DLD1 (cell line): ENCODE data around the gene WSB2.
"Not testable (repeated sequence)": the region's sequence is repeated elsewhere in the genome, so short reads cannot be mapped to it uniquely, and the experiment has no call there.

ENCODE experiments used
- in situ Hi-C: cut with HindIII; loops from 2 replicates; pipeline ENCODE4 v1.10.0; 2017; ENCODE audit warnings: low sequenced_read_pairs

The WSB2 gene

DNA sequence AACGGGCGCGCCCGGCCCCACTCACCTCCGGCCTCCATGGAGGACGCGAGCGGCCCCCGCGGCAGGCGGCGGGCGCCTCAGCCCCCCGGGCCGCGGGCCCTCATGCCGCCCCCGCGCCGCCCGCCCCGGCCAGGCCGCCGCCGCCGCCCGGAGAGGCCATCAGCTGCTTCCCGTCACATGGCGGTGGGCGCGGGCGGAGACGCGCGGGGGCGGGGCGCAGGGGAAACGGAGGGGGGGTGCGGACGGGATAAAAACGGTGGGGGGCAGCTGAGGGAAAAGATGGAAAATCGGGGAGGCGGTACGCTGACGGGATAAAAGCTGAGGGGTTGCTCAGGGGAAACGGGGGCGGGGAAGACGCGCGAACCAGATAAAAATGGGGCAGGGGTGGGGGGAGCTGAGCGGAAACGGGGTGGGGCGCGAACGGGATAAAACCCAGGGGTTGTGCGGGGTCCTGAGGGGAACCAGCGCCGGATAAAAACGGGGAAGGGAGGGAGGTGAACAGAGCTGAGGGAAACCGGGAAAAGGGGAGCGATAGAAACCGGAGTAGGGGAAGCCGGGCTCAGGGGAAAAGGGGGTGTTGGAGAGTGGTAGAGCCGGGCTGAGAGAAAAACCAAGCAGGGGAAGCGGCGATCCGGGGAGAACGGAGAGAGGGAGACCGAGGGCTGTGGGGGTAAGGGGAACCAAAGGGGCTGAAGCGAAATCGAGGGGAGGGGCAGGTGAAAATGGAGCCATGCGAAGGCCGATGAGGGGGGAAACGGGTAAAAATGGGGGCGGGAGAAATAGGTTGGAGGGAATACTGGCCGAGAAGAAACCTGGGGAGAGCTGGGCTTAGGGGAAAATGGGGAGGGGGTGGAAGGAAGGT lies at the start of gene WSB2:
TSS of gene WSB2 (minus strand) at position 169 of the 862 bp plus-strand sequence. CDS start at position 38, 131 bp downstream.
- in situ Hi-C loops = no loop called here

- in situ Hi-C loops = no loop called here
Observed at GRCh38 chr12:118109088-118109487, 48.1 kb upstream of the WSB2 start.

GRCh38 chr12:118107694-118108093 lies 46.7 kb upstream of the WSB2 start:
- in situ Hi-C loops = no loop called here

DNA sequence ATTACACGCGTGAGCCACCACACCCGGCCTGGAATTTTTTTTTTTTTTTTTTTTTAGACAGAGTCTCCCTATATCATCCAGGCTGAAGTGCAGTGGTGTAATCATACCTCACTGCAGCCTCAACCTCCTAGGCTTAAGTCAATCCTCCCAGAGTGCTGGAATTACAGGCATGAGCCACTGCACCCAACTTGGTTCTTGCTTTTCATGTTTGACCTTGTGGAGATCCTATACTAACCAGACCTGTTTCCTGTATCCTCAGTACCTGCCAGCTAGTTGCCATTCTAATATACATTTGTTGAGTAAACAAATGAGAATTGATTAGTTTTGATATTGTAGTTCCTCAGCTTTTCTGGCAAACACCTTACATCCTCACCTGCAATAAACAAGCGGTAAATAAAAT lies 46.0 kb upstream of the WSB2 start:
- in situ Hi-C loops = no loop called here

DNA sequence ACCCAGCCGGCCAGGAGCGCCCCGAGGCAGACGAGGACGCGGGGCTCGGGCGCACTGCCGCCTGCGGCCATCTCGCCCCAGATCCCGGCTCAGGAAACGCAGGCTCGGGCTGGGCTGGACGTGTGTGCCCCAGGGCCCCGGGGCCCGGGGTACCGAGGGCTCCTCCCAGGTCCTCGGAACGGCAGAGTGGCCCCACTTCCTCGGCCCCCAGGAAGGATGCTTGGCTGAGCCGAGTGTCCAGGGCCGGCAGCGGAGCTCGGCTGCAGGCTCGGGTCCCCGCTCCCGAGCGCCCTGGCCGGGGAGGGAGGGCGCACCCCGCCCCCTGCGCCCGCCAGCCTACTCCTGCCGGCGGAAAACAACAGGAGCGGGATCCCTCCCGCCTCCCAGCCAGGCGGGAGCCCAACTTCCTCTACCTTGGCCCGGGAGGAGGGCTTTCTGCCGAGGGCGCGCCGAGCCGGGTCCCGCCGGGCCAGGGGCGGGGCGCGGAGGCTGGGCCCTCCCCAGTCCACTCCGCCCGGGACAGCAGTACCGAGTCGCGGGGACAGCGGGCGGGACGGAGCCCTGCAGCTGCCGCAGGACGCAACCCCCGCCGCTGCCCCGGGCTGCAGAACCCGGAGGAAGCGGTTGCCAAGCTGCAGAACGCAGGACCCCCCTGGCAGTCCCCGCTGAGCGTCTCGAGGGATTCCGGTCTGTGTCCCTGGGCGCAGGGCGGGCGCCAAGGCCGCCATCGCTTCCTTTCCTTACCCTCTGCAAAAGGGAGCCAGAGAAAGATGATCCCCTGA lies 42.8 kb upstream of the WSB2 start, which contains the start of gene VSIG10:
TSS of gene VSIG10 (minus strand) at position 411 of the 782 bp plus-strand sequence. CDS start at position 71, 340 bp downstream.
- in situ Hi-C loops = no loop called here

- in situ Hi-C loops = no loop called here
Observed at GRCh38 chr12:118103201-118103600, 42.2 kb upstream of the WSB2 start.

- in situ Hi-C loops = no loop called here
Observed at GRCh38 chr12:118102609-118103008, 41.6 kb upstream of the WSB2 start.

DNA sequence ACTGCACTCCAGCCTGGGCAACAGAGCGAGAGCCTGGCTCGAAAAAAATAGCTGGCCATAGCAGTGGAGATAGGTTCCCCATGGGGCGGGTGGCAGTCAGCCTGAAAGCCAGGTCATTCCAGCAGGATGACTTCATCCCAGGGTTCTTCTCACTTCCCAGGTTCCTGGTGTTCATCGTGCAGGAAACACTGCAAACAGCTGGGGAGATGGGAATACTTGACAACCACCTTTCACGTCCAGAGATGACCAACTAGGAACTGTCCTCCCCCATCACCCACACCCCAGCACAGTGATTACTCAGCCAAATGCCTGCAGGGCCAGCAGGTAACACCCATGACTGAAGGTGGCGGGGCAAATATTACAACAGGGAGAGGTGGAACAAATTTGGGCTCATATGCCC lies 41.1 kb upstream of the WSB2 start:
- in situ Hi-C loops = no loop called here

- in situ Hi-C loops = no loop called here
Observed at GRCh38 chr12:118101051-118101450, 40.1 kb upstream of the WSB2 start.

- in situ Hi-C loops = no loop called here
Observed at GRCh38 chr12:118098911-118099671, 38.1 kb upstream of the WSB2 start.

- in situ Hi-C loops = no loop called here
Observed at GRCh38 chr12:118098401-118098800, 37.4 kb upstream of the WSB2 start.

DNA sequence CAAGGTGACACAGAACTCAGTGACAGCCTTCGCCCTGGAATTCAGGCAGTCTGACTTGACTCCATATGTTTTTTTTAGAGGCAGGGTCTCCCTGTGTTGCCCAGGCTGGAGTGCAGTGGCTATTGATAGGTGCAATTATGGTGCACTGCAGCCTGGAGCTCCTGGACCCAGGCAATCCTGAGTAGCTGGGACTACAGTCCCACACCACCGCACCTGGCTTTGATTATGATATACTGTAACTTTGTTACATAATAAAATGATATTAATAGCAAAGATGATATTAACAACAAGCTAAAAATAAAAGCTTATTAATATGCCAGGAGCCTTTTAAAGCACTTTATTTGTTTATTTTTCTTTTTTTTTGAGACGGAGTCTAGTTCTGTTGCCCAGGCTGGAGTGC lies 33.1 kb upstream of the WSB2 start:
- in situ Hi-C loops = no loop called here

DNA sequence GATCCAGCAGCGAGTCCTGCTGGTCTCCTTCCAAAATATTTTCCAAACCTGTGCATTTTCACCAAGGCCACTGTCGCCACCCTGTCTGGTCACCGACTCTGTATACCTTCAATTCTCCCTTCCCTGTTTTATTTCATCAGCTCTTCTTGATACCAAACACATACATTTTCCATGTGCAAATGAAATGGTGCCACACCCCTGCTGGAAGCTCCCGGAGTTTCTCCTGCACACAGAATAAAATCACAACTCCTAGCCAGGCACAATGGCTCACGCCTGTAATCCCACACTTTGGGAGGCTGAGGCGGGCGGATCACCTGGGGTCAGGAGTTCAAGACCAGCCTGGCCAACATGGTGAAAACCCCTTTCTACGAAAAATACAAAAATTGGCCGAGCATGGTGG lies 28.8 kb upstream of the WSB2 start:
- in situ Hi-C loops = no loop called here

- in situ Hi-C loops = no loop called here
Observed at GRCh38 chr12:118082161-118082560, 21.2 kb upstream of the WSB2 start.

DNA sequence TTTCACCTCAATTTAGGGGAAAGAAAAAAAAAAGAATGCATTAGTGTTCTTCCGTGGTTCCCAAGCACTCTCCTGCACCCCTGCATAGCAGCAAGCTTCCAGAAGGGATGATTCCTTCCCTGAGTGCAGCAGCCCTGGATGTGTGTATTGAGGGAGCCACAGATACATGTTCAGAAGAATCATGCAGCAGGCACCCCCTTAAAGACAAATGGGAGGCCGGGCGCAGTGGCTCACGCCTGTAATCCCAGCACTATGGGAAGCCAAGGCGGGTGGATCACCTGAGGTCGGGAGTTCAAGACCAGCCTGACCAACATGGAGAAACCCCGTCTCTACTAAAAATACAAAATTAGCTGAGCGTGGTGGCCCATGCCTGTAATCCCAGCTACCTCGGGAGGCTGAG lies 20.5 kb upstream of the WSB2 start:
- in situ Hi-C loops = not testable (repeated sequence)

GRCh38 chr12:118073768-118074167 lies 12.8 kb upstream of the WSB2 start:
- in situ Hi-C loops = no loop called here

GRCh38 chr12:118070650-118071049 lies 9.7 kb upstream of the WSB2 start:
- in situ Hi-C loops = no loop called here

- in situ Hi-C loops = no loop called here
Observed at GRCh38 chr12:118068445-118068844, 7.5 kb upstream of the WSB2 start.

GRCh38 chr12:118065380-118065779 lies 4.4 kb upstream of the WSB2 start:
- in situ Hi-C loops = no loop called here

DNA sequence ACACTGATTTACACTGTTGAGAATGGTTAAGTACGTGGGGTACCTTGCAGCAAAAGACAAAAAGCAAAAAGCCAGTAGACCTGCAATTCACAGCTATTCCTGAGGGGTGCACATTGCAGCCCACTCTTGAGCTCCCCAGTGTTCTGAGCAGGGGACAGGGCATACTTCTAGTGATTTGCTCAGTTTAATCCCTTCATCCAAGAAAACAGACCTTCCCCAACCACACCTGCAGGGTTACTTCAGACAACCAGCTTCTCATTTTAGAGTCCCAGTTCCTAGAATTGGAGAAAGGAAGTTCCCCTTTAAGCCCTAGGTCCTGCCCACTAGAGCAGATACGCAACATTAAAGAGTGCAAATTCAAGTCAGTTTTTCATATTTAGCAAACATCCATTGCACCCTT lies 3.6 kb upstream of the WSB2 start:
- in situ Hi-C loops = no loop called here
